ENCODE results near the gene TGFB1I1. TPM values are rescaled to one million over a fixed set of nuclear protein-coding genes. Genes with fewer than 3 reads are reported as not detected.

TGFB1I1 gene
- total and polyA plus RNA-seq, 2 of the 4 experiments (the other 2 are of a cell fraction), result 24.9 to 128 TPM

GRCh38 chr16:31501966-31502348 lies 30.0 kb downstream of the TGFB1I1 start:
- no peak overlapping the region for H3K9ac ChIP-seq (ENCODE audit: low read depth, low read length)
- in situ Hi-C loops (cut with MboI; ENCODE audit: low sequenced_read_pairs) (loop anchor here (10.0 to 25.0 kb wide), 2 partner anchors 57 to 210 kb away; partner anchors contain the start of gene ZNF843), dilution Hi-C loops (cut with HindIII; ENCODE audit: low sequenced_read_pairs, unreplicated experiment) (no loop called here), intact Hi-C loops (cut with micrococcal nuclease) (loop anchor here (10.0 kb wide), 1 partner anchor 57 kb away; the partner anchor contains the start of gene ZNF843)
- DNase-seq (no peak), ATAC-seq (ENCODE audit: low read depth) (peak; percentile 52)
- no peak overlapping the region for H3K27ac ChIP-seq (ENCODE audit: insufficient read depth, low read length)
- H3K14ac ChIP-seq (replicated peaks; ENCODE audit: low read depth, low read length), result no peak overlapping the region
- no peak overlapping the region for H2BK15ac ChIP-seq (ENCODE audit: low read depth, low read length)
- no peak overlapping the region for H2AFZ ChIP-seq (replicated peaks; ENCODE audit: low read length, poor library complexity)
- H3K4me2 ChIP-seq (ENCODE audit: low read depth, low read length), result no peak overlapping the region
- H3K4me1 ChIP-seq (ENCODE audit: control insufficient read depth, insufficient read depth, low read length), result peaks cover 7% of the 10 kb centered on the region
- H3K4me3 ChIP-seq (ENCODE audit: insufficient read depth, low read depth, low read length), result no peak overlapping the region
- no peak for TF ChIP-seq RFX5 (IDR thresholded peaks at IDR 0.05; ENCODE audit: low read depth, low read length)
- no peak for TF ChIP-seq MAZ (IDR thresholded peaks at IDR 0.05; ENCODE audit: borderline replicate concordance, low read depth, low read length)
- no peak for TF ChIP-seq CEBPB (IDR thresholded peaks at IDR 0.05; ENCODE audit: low read depth, low read length)
- no peak for TF ChIP-seq SMC3 (IDR thresholded peaks at IDR 0.05; ENCODE audit: low read depth, low read length)
- no peak for TF ChIP-seq NFE2L2 (IDR thresholded peaks at IDR 0.05; ENCODE audit: low read depth, low read length)
- no peak for TF ChIP-seq RCOR1 (IDR thresholded peaks at IDR 0.05; ENCODE audit: insufficient replicate concordance, low read length)
- TF ChIP-seq MAFK (IDR thresholded peaks at IDR 0.05; ENCODE audit: low read depth, low read length), result no peak
- no peak for TF ChIP-seq USF2 (IDR thresholded peaks at IDR 0.05; ENCODE audit: low read depth, low read length)
- no peak for TF ChIP-seq CHD1 (IDR thresholded peaks at IDR 0.05; ENCODE audit: low read depth, low read length)
- TF ChIP-seq CTCF (conservative IDR thresholded peaks at IDR 0.05; ENCODE audit: low read depth, low read length), result no peak
- no peak for TF ChIP-seq ELK1 (IDR thresholded peaks at IDR 0.05; ENCODE audit: borderline replicate concordance, low read depth, low read length)
- TF ChIP-seq MXI1 (IDR thresholded peaks at IDR 0.05; ENCODE audit: borderline replicate concordance, low read depth, low read length), result no peak
- H2BK120ac ChIP-seq (ENCODE audit: low read depth, low read length), result no peak overlapping the region
- no peak overlapping the region for H4K5ac ChIP-seq (ENCODE audit: low read depth, low read length)
- no peak overlapping the region for H3K23ac ChIP-seq (ENCODE audit: low read depth, low read length)
- BruUV-seq (replicated peaks), result no TSS peak
- ChIA-PET CTCF (no interaction called here), POLR2A (ENCODE audit: unreplicated experiment) (no interaction called here)
- H3K27me3 ChIP-seq (ENCODE audit: control insufficient read depth, insufficient read depth, low read length), result no peaks in the 10 kb centered on the region
- H3K18ac ChIP-seq (ENCODE audit: low read depth, low read length), result no peak overlapping the region
- peaks cover 25 to 72% of the 10 kb centered on the region in 2 experiments for H3K79me1 ChIP-seq (ENCODE audit: low read depth in 1 of 2, low read length in 2 of 2)
- H3K4ac ChIP-seq (ENCODE audit: low read depth, low read length), result no peak overlapping the region
- no peak overlapping the region for H2BK5ac ChIP-seq (ENCODE audit: low read depth, low read length, poor library complexity, severe bottlenecking)
- H3K36me3 ChIP-seq (ENCODE audit: control insufficient read depth, insufficient read depth, low read length), result peaks cover 48% of the 10 kb centered on the region
- no peak overlapping the region for H4K8ac ChIP-seq (ENCODE audit: low read depth in 2 of 2, low read length in 2 of 2)
- H4K91ac ChIP-seq (ENCODE audit: insufficient read depth, low read depth, low read length), result no peak overlapping the region
- H3K9me3 ChIP-seq (ENCODE audit: control insufficient read depth, insufficient read depth, low read length), result no peaks in the 10 kb centered on the region
- peaks cover 17% of the 10 kb centered on the region for H3K9me1 ChIP-seq (ENCODE audit: insufficient read depth, low read length)
- WGBS, 2 experiments (ENCODE audit: extremely low coverage in 2 of 2, insufficient read length in 1 of 2), result no CpG with 5 or more reads among the region's 4 CpGs
- H4K20me1 ChIP-seq (ENCODE audit: insufficient read depth, low read length), result peaks cover 13% of the 10 kb centered on the region; the same call in 1 of the 2 replicates
- H2BK20ac ChIP-seq (ENCODE audit: low read depth, low read length), result no peak overlapping the region
- H2AK9ac ChIP-seq (replicated peaks; ENCODE audit: low read depth, low read length, poor library complexity), result no peak overlapping the region
- H3K56ac ChIP-seq (ENCODE audit: extremely low read depth, insufficient read depth, low read length), result no peak overlapping the region
- no peak overlapping the region for H2AK5ac ChIP-seq (ENCODE audit: low read depth, low read length)
